RWPE2 (cell line): Measurements from ENCODE around the gene SNED1.
A peak's percentile ranks its signal among the peaks of the same experiment; 100 is the strongest.

ENCODE experiments used
- ATAC-seq: fragments of 200-7000 bp; cut with Tn5 transposase; 3 replicates; pipeline ENCODE4 v1.9.1; 2021; ENCODE audit warnings: low read depth
- DNase-seq: peaks from one replicate; pipeline ENCODE4 v3.0.0-alpha.2; 2020; ENCODE audit warnings: low spot score
- H3K27ac ChIP-seq: fragments of 450-650 bp; 2 replicates; pipeline ENCODE4 v1.5.1; 2017; ENCODE audit warnings: mild to moderate bottlenecking; ENCODE audit not compliant: poor library complexity, severe bottlenecking
- H3K27me3 ChIP-seq: fragments of 250-450 bp; sonication (Bioruptor Pico); 2 replicates; pipeline ENCODE4 v1.5.1; 2021; ENCODE audit warnings: mild to moderate bottlenecking, moderate library complexity; ENCODE audit not compliant: insufficient read depth, poor library complexity, severe bottlenecking
- H3K36me3 ChIP-seq: fragments of 250-450 bp; sonication (Bioruptor Pico); 2 replicates; pipeline ENCODE4 v1.5.1; 2020; ENCODE audit warnings: low read depth, mild to moderate bottlenecking, moderate library complexity
- H3K4me1 ChIP-seq: fragments of 250-450 bp; sonication (Bioruptor Pico); 2 replicates; pipeline ENCODE4 v1.5.1; 2021; ENCODE audit warnings: mild to moderate bottlenecking, moderate library complexity; ENCODE audit not compliant: insufficient read depth, poor library complexity, severe bottlenecking
- H3K4me3 ChIP-seq: fragments of 250-450 bp; sonication (Bioruptor Pico); 2 replicates; pipeline ENCODE4 v1.5.1; 2021; ENCODE audit warnings: mild to moderate bottlenecking, moderate library complexity; ENCODE audit not compliant: severe bottlenecking
- H3K9me3 ChIP-seq: fragments of 250-450 bp; sonication (Bioruptor Pico); 2 replicates; pipeline ENCODE4 v1.5.1; 2021; ENCODE audit warnings: mild to moderate bottlenecking, moderate library complexity; ENCODE audit not compliant: severe bottlenecking
- CTCF ChIP-seq: fragments of 450-650 bp; IDR thresholded peaks from one replicate; pipeline ENCODE4 v1.5.1; 2017; ENCODE audit warnings: mild to moderate bottlenecking, moderate library complexity; ENCODE audit not compliant: poor library complexity, severe bottlenecking

SNED1 gene

GRCh38 chr2:240964704-240965295 is 33.6 kb upstream of the SNED1 start:
- no peaks in the 10 kb centered on the region for H3K4me1 ChIP-seq
- ATAC-seq (no peak), DNase-seq (peak; percentile 57)

GRCh38 chr2:240965296-240965904 is 33.0 kb upstream of the SNED1 start:
- Histone ChIP-seq H3K9me3 (no peaks in the 10 kb centered on the region), H3K4me1 (no peaks in the 10 kb centered on the region), H3K36me3 (no peaks in the 10 kb centered on the region), H3K27me3 (no peaks in the 10 kb centered on the region), H3K4me3 (no peak overlapping the region), H3K27ac (no peak overlapping the region)
- ATAC-seq (no peak), DNase-seq (peak; percentile 51)
- no peak for TF ChIP-seq CTCF

More at GRCh38 chr2:240964704-240965295, 33.6 kb upstream of the SNED1 start:
- Histone ChIP-seq H3K27ac (no peak overlapping the region), H3K27me3 (no peaks in the 10 kb centered on the region), H3K9me3 (no peaks in the 10 kb centered on the region), H3K4me3 (no peak overlapping the region), H3K36me3 (no peaks in the 10 kb centered on the region)
- TF ChIP-seq CTCF = no peak

DNA sequence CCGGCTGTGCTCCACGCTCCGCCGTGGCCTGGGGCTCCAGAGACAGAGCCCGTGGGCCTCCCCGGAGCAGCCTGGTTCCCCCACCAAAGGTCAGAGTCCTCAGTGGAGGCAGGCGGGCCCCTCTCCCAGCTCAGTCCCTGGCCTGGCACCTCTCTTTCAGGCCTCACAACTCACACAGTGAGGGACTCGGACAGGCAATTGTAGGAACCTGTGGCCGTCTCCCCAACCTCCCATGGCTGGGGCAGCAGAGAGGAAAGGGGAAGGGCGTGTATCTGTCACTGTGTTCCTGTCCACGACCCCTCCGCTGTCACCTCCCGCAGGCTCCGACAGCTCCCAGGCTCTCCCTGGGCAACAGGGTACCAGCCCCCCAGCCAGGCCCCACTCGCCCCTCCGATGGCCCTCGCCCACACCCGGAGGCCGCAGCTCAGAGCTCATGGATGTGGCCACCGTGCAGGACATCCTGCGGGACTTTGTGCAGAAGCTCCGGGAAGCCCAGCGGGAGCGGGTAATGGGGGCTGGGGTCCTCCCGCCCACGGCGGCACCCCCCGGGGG is 32.4 kb upstream of the SNED1 start:
- no peak for TF ChIP-seq CTCF
- no peak overlapping the region for H3K27ac ChIP-seq

DNA sequence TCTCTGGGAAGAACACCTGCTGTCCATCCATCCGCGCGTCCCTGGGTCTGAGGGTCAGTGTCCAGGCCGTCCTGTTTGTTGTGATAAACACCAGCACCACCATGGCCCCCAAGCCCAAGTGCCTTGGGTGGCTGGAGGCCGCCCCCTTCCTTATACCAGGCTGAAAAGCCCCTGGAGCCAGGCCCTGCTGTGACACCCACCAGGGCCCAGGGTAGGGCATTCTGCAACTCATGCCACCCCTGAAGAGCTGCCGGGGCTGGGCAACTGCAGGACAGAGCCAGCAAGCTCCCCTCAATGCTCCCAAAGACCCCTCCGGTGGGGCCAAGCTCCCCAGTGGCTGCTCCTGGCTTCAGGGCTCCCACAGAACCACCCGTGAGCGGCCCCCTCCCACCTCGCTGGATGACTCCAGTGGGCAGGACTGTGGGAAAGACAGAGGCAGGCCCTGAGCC is 31.9 kb upstream of the SNED1 start:
- no peak for TF ChIP-seq CTCF
- Histone ChIP-seq H3K27me3 (no peaks in the 10 kb centered on the region), H3K4me1 (no peaks in the 10 kb centered on the region), H3K4me3 (no peak overlapping the region), H3K27ac (no peak overlapping the region), H3K36me3 (no peaks in the 10 kb centered on the region), H3K9me3 (no peaks in the 10 kb centered on the region)
- ATAC-seq (no peak), DNase-seq (peak; percentile 54)

More for the DNA sequence above, 32.4 kb upstream of the SNED1 start:
- Histone ChIP-seq H3K36me3 (no peaks in the 10 kb centered on the region), H3K4me1 (no peaks in the 10 kb centered on the region), H3K9me3 (no peaks in the 10 kb centered on the region), H3K4me3 (no peak overlapping the region), H3K27me3 (no peaks in the 10 kb centered on the region)
- peak; percentile 50 for DNase-seq
- no peak for ATAC-seq
